Thoracic aorta (tissue), 2 donors: ENCODE data around the gene GCK. TPM values are rescaled to one million over a fixed set of nuclear protein-coding genes. Genes with fewer than 3 reads are reported as not detected.

Experiments
- ATAC-seq: fragments of 150-250 bp; one replicate; pipeline ENCODE4 v1.8.0; 2017; ENCODE audit warnings: low read depth; ENCODE audit not compliant: insufficient number of reproducible peaks, low FRiP score
- DNase-seq: peaks from one replicate; pipeline ENCODE4 v3.0.0-alpha.2; 2020; ENCODE audit warnings: low spot score
- H3K27ac ChIP-seq, 2 donors: fragments of 200-600 bp; sonication (generic); 1 replicate in 1 of 2; 2 replicates in 1 of 2; pipeline ENCODE4 v1.5.1; 2016; ENCODE audit warnings: mild to moderate bottlenecking in 2 of 2, moderate library complexity in 2 of 2
- H3K27me3 ChIP-seq: fragments of 200-600 bp; sonication (generic); replicated peaks from 2 replicates; pipeline ENCODE4 v1.6.0; 2016; ENCODE audit warnings: mild to moderate bottlenecking; ENCODE audit not compliant: insufficient read depth
- H3K36me3 ChIP-seq: fragments of 200-600 bp; sonication (generic); one replicate; pipeline ENCODE4 v1.5.1; 2016
- H3K4me1 ChIP-seq, 2 donors: fragments of 200-600 bp; sonication (generic); 1 replicate in 1 of 2; 2 replicates in 1 of 2; pipeline versions ENCODE4 v1.5.1 to v1.6.0; 2016; ENCODE audit warnings: low read depth in 2 of 2, mild to moderate bottlenecking in 1 of 2; ENCODE audit not compliant: control insufficient read depth in 1 of 2
- H3K4me3 ChIP-seq: fragments of 200-600 bp; sonication (generic); 2 replicates; pipeline ENCODE4 v1.5.1; 2016; ENCODE audit warnings: mild to moderate bottlenecking
- H3K9me3 ChIP-seq: fragments of 200-600 bp; sonication (generic); 2 replicates; pipeline ENCODE4 v1.5.1; 2016
- CTCF ChIP-seq: fragments of 200-600 bp; sonication (generic); IDR thresholded peaks from one replicate; pipeline ENCODE4 v1.5.1; 2019; ENCODE audit warnings: antibody characterized with exemption
- total RNA-seq, 2 donors: library from RNA; depleted of rRNA; stranded (reverse); fragments of >200 nt; gene quantifications; one replicate each; pipeline versions ENCODE4 v1.1.0 to v1.2.3, GENCODE V29; 2016

The GCK gene
- total RNA-seq, 2 donors from 2014 or later = 1.6 to 2.3 TPM

- no peak for DNase-seq
- Histone ChIP-seq H3K27ac (peak overlapping the region; percentile 99 to 100), H3K27me3 (no peaks in the 10 kb centered on the region), H3K36me3 (peaks cover 67% of the 10 kb centered on the region), H3K4me1 (peaks cover 30 to 91% of the 10 kb centered on the region in 2 donors), H3K4me3 (no peak overlapping the region), H3K9me3 (no peaks in the 10 kb centered on the region)
- ATAC-seq = no peak
- no peak for TF ChIP-seq CTCF
Measured at GRCh38 chr7:44109991-44110390, 79.2 kb downstream of the GCK start.

- peaks cover 30 to 82% of the 10 kb centered on the region in 2 donors for H3K4me1 ChIP-seq
- H3K27me3 ChIP-seq = no peaks in the 10 kb centered on the region
- peaks cover 64% of the 10 kb centered on the region for H3K36me3 ChIP-seq
- peak overlapping the region; percentile 99 to 100 for H3K27ac ChIP-seq
- DNase-seq (no peak), ATAC-seq (no peak)
- no peak overlapping the region for H3K4me3 ChIP-seq
- TF ChIP-seq CTCF = no peak
- H3K9me3 ChIP-seq = no peaks in the 10 kb centered on the region
Measured at GRCh38 chr7:44108768-44109750, 80.2 kb downstream of the GCK start.

GRCh38 chr7:44107961-44108767 lies 81.1 kb downstream of the GCK start:
- Histone ChIP-seq H3K27me3 (no peaks in the 10 kb centered on the region), H3K27ac (peak overlapping the region; percentile 99 to 100), H3K4me1 (peaks cover 30 to 84% of the 10 kb centered on the region in 2 donors), H3K36me3 (peaks cover 57% of the 10 kb centered on the region), H3K9me3 (no peaks in the 10 kb centered on the region), H3K4me3 (peak overlapping the region; percentile 78)
- no peak for ATAC-seq
- no peak for DNase-seq
- TF ChIP-seq CTCF = no peak

GRCh38 chr7:44107116-44107960 lies 81.9 kb downstream of the GCK start:
- no peaks in the 10 kb centered on the region for H3K27me3 ChIP-seq

More at GRCh38 chr7:44107116-44107960, 81.9 kb downstream of the GCK start:
- DNase-seq (no peak), ATAC-seq (no peak)
- no peak for TF ChIP-seq CTCF
- Histone ChIP-seq H3K4me1 (peaks cover 37 to 84% of the 10 kb centered on the region in 2 donors), H3K4me3 (peak overlapping the region; percentile 78), H3K36me3 (peaks cover 49% of the 10 kb centered on the region), H3K9me3 (no peaks in the 10 kb centered on the region), H3K27ac (peak overlapping the region; percentile 99 to 100)
